SJCRH30 (cell line): ENCODE measurements around the gene ATRN. TPM values are rescaled to one million over a fixed set of nuclear protein-coding genes. Genes with fewer than 3 reads are reported as not detected.

Source experiments
- DNase-seq, 2 experiments: peaks; one replicate each; pipeline ENCODE4 v3.0.0-alpha.2; 2015 to 2020
- H3K27ac ChIP-seq: fragments of 250-450 bp; sonication (Bioruptor Pico); 2 replicates; pipeline ENCODE4 v1.5.1; 2020; ENCODE audit warnings: mild to moderate bottlenecking, moderate library complexity
- H3K27me3 ChIP-seq: fragments of 250-450 bp; sonication (Bioruptor Pico); 2 replicates; pipeline ENCODE4 v1.5.1; 2020; ENCODE audit warnings: mild to moderate bottlenecking, moderate library complexity
- H3K36me3 ChIP-seq: fragments of 250-450 bp; sonication (Bioruptor Pico); 2 replicates; pipeline ENCODE4 v1.5.1; 2020; ENCODE audit warnings: mild to moderate bottlenecking, moderate library complexity
- H3K4me1 ChIP-seq: fragments of 250-450 bp; sonication (Bioruptor Pico); 2 replicates; pipeline ENCODE4 v1.5.1; 2020; ENCODE audit warnings: mild to moderate bottlenecking, moderate library complexity
- H3K4me3 ChIP-seq: fragments of 250-450 bp; sonication (Bioruptor Pico); 2 replicates; pipeline ENCODE4 v1.5.1; 2020; ENCODE audit warnings: mild to moderate bottlenecking, moderate library complexity
- H3K9me3 ChIP-seq: fragments of 250-450 bp; sonication (Bioruptor Pico); replicated peaks from 2 replicates; pipeline ENCODE4 v1.5.1; 2020; ENCODE audit warnings: mild to moderate bottlenecking, moderate library complexity
- total RNA-seq: library from RNA; depleted of rRNA; stranded (reverse); fragments of >200 nt; shearing (Covaris generic); gene quantifications from 2 replicates; pipeline ENCODE4 v1.2.3, GENCODE V29; 2014

The ATRN gene
- total RNA-seq, 1 experiment from 2014 or later = 27.9 TPM

DNA sequence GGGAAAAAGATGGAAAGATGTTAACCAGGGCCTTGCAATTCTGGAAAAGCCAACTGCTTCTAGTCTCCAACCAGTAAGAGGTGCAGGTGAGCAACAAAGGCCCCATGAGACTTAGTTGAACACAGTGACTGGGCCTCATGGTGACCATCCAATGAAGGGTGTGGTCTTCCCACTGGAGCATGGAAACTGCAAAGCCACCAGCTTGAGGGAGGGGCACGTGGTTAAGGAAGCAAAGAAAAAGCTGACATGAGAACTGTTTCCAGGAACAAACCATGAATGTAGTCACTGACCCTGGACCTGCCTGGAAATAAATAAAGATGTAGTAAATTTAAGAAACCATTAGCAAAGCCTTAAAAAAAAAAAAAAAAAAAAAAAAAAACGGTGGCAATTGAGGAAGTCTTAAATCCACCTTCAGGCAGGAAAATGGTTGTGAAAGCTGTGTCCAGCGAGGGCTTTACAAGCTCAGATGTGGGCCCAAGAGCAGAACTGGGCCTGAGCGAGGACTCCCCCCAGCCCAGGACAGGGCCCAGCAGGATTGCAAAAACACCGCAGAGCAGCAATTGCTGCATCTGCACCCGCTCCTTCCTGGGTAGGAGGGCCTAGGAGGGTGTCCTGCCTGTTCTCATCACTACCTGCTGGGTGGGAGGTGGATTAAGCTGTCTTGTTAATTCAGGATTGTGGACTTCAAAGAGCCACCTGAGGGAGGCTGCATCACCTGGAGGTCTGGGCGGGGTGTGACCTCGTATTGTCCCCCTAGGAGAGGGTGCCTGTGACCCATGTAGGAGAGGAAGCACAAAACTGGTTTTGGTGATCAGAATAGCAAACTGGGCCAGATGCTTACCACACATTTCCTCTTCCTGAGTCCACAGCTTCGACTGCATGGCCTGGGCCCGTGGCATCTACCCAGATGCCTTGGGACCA lies 182.1 kb downstream of the ATRN start:
- Histone ChIP-seq H3K36me3 (no peaks in the 10 kb centered on the region), H3K9me3 (no peaks in the 10 kb centered on the region), H3K4me1 (peaks cover 8% of the 10 kb centered on the region), H3K27ac (no peak overlapping the region), H3K27me3 (no peaks in the 10 kb centered on the region), H3K4me3 (no peak overlapping the region)
- no peak for DNase-seq

DNA sequence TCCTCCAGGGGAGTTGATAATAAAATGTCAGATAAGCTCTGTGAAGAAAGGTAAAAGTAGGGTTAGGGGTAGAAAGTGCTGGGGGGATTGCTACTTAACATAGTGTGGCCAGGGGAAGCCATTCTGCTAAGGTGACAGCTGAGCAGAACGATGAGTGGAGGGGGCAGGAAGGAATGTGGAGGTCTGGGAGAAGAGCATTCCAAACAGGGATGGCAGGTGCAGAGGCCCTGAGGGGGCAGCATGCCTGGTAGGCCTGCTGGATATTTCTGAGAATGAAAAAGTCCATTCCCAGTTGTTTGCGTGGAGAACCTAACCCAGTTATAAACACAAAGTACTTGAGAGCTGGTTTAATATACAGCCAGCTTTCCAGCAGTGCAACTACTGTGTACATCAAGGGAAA lies 183.1 kb downstream of the ATRN start:
- peak; percentile 57 to 60 for DNase-seq
- no peaks in the 10 kb centered on the region for H3K36me3 ChIP-seq
- H3K27ac ChIP-seq = no peak overlapping the region; the same call in 1 of the 2 replicates
- H3K27me3 ChIP-seq = no peaks in the 10 kb centered on the region
- H3K4me1 ChIP-seq = peaks cover 8% of the 10 kb centered on the region
- no peaks in the 10 kb centered on the region for H3K9me3 ChIP-seq
- H3K4me3 ChIP-seq = no peak overlapping the region

DNA sequence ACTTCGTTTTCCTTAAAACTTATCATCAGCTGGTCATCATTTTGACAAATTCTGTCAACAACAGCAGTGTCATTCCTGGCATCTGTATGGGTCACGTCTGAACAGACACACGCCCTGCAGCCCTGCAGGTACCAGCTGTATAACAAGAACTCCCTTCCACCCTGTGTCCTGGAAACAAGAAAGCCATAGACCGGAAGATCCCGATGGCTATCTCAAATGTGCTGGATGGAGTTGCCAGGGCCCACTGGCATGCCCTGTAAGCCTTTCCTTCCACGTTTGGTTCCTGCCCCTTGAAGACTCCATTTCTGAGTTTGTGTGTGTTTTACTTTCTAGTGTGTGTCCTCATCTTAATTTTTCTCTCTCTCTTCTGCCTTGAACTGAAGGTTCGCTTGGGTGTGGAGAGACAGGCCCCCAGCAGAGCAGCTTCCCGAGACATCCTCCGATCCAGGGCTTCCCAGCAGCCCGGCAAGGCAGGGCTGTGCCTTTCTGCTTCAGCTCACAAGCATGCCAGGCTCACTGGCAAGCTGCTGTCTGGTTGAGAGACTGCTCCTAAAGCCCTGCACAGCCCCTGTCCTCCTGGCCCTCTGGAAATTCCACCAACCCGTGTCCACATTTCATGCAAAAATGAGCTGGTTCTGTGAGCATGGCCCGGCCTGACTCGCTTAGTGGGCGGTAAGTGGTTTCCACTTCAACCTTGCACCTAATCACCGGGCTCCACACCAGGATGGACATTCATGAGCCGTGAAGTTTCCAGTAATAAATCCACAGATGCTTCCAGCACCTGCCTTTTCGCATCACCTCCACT lies 183.7 kb downstream of the ATRN start:
- Histone ChIP-seq H3K4me1 (peaks cover 8% of the 10 kb centered on the region), H3K27ac (no peak overlapping the region; the same call in 1 of the 2 replicates), H3K27me3 (no peaks in the 10 kb centered on the region), H3K4me3 (no peak overlapping the region), H3K36me3 (no peaks in the 10 kb centered on the region), H3K9me3 (no peaks in the 10 kb centered on the region)
- DNase-seq = no peak

DNA sequence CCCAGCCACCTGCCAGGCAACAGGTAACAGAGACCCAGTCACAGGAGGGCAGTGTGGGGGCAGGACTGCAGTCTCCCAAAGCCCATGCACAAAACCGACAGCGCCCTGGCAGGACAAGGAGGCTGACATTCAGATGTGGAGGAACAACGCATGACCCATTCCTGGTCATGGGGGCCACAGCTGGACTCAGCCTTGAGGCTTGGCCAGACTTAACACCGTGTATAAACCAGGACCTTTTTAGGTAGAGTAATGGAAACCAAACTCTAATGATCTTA lies 184.2 kb downstream of the ATRN start:
- Histone ChIP-seq H3K27me3 (no peaks in the 10 kb centered on the region), H3K4me3 (no peak overlapping the region), H3K27ac (no peak overlapping the region), H3K4me1 (peaks cover 8% of the 10 kb centered on the region), H3K36me3 (no peaks in the 10 kb centered on the region), H3K9me3 (no peaks in the 10 kb centered on the region)
- DNase-seq = no peak

DNA sequence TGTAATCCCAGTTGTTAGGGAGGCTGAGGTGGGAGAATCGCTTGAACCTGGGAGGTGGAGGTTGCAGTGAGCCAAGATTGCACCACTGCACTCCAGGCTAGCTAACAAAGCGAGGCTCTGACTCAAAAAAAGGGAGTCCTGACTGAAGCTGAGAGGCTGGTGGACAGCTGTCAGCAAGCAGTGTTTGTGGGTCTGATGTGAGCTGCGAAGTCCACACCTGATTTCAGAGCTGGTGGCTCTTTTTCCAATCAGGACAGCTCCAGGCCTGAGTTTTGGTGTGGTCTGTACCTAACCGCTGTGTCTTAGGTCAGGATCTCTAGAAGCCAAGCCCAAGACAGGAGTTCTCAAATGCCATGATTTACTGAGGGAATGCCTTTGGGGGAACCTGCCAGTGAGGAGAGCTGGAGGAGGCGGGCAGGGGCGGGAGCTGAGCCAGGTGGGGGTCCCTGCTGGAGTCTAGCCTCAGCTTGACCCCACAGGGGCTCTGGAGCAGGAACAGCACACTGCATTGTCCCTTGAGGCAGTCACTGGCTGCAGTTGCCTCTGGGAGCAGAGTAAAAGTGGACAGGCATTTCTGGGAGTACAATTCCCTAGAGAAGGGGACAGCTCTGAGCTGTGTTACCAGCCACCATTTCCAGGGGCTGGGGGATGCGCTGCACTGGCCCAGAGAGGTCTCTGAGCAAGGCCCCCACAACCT lies 187.3 kb downstream of the ATRN start:
- Histone ChIP-seq H3K4me3 (no peak overlapping the region; the same call in 1 of the 2 replicates), H3K36me3 (no peaks in the 10 kb centered on the region), H3K4me1 (peaks cover 8% of the 10 kb centered on the region), H3K27me3 (no peaks in the 10 kb centered on the region), H3K27ac (no peak overlapping the region), H3K9me3 (no peaks in the 10 kb centered on the region)
- DNase-seq = no peak

DNA sequence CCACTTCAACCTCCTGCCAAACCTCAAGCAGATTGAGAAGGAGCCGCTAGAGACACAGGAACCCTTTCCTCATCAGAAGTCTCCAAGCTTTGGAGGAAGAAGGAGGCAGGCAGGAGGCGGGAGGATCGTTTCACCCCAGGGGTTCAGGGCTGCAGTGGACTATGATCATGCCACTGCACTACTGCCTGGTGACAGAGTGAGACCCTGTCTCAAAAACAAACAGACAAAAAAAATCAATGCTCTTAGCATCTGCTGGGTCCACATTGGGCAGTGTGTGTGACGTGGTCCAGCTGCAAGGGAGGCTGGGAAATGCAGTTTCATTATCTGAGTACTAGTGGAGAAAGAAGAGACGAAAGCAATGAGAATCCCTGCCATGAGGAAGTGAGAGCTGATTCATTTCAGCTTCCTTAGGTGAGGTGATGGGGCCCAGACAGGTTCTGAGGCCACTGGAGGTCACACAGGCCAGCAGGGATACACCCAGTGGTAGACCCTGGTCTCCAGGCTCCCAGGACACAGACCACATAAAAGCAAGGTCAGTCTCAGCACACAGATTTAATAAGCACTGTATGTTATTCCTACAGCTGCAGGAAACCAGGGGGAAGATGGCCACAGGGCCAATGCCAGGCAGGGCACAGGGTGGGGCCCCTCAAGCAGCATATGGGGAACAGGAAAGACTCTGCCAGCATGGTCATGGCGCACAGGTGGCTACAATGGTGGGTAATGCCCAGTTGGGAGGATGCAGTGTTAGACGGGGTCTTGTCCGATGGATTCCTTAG lies 188.1 kb downstream of the ATRN start:
- Histone ChIP-seq H3K27ac (no peak overlapping the region), H3K4me3 (peak overlapping the region; percentile 17; the same call in 1 of the 2 replicates), H3K27me3 (no peaks in the 10 kb centered on the region), H3K36me3 (no peaks in the 10 kb centered on the region), H3K4me1 (peaks cover 4% of the 10 kb centered on the region), H3K9me3 (no peaks in the 10 kb centered on the region)
- no peak for DNase-seq

DNA sequence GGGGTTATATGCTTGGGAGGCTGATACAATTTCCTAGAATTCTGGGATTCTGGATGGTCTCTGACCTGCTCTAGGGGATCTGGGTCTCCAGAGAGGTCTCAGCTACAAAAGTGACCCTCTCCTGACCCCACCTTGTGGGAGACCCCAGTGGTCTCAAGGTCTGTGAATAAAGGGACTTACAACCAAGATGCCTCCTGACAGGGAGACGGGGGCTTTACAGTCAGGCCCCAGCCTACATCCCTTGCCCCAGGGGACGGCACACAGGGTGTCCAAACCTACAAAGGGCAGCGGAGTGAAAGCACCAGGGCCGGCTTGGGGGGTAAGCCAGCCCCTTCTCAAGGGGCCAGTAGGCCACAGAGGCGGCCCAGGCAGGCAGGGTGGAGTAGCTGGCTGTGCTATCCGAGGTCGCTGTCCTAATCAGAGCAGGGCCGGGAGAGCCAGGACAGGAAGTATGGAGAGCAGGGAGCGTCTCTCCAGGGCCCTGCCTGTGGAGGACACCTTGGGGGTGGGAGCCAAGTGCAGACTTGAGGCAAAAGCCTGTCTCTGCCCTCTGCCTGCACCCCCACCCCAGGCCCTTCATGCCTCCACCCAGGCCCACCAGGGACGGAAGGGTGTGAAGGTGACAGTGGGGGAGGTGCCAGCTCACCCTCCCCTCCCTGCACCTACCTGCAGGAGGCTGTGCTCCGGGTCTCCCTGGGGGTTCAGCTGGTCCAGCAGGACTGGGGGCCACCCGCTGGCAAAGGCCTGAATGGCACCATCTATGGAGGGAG lies 188.9 kb downstream of the ATRN start:
- no peaks in the 10 kb centered on the region for H3K36me3 ChIP-seq
- H3K4me3 ChIP-seq = no peak overlapping the region
- H3K27ac ChIP-seq = no peak overlapping the region
- H3K9me3 ChIP-seq = no peaks in the 10 kb centered on the region
- no peaks in the 10 kb centered on the region for H3K27me3 ChIP-seq
- DNase-seq = no peak
- H3K4me1 ChIP-seq = no peaks in the 10 kb centered on the region

DNA sequence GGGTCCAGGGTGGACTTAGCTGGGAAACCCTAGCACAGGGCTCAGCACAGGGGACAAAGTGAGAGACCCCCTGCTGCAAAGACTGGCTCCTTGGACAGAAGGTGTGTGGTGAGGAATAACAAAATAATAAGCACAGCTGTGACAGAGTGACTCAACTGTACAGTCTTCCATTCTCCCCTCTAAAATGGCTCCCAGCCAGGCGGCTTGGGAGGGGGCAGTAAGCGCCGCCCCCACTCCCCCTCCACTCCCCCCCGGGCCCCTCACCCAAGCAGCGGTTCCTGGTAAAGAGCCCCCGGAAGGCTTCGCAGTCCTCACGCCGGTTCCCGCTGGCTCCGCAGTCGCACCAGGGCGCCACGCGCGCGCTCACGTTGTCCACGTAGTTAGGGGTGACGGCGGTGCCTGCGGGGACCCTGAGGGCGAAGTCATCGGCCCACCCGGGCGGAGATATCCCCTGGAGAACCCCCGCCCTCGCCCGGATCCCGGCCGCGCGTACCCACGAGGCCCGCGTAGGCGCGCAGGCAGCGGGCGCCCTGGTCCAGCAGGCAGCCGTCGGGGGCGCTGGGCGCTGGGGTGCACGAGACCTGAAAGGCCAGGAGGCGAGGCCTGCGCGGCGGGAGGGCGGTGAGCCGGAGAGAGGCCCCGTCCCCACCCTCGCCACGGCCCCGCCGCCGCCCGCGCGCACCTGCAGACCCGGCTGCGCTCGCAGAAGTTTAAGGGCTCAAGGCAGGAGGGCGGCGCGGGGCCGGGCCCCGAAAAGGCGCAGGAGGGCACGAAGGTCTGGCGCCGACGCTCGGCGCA lies 189.6 kb downstream of the ATRN start:
- Histone ChIP-seq H3K4me1 (no peaks in the 10 kb centered on the region), H3K36me3 (no peaks in the 10 kb centered on the region), H3K4me3 (no peak overlapping the region), H3K9me3 (no peaks in the 10 kb centered on the region), H3K27ac (no peak overlapping the region), H3K27me3 (no peaks in the 10 kb centered on the region)
- DNase-seq = no peak

DNA sequence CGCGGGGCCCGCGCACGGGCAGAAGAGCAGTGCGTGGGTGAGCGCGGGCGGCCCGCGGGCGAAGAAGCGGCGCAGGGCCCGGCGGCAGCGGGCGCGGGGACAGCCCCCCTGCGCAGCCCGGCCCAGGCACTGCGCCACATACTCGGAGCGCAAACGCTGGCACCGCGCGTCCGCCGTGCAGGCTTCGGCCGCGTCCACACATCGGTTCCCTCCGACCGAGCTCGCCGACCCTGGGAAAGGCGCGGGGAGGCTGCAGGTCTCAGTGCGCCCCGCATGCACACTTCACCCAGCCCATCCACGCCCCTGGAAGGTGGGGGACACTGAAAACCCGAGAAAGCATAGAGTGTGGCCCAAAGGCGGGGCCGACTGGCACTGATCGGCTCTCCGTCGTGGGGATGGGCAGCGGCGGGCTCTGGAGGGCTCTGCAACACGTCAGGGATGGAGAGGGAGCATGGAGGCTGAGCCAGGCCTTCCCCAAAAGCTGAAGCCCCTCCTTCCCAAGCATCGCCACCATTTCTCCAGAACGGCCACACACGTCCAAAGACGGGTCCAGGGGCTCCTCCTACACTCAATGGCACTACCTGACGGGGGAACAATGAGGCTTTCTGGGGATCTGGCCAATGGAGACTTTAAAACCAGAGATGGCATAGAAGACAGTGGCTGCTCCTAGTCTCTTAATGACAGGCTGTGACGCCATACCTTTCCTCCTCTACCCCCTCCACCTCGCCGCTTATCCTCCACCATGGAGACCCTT lies 190.4 kb downstream of the ATRN start:
- Histone ChIP-seq H3K27me3 (no peaks in the 10 kb centered on the region), H3K4me1 (no peaks in the 10 kb centered on the region), H3K9me3 (no peaks in the 10 kb centered on the region), H3K27ac (no peak overlapping the region), H3K4me3 (no peak overlapping the region), H3K36me3 (no peaks in the 10 kb centered on the region)
- DNase-seq = no peak

DNA sequence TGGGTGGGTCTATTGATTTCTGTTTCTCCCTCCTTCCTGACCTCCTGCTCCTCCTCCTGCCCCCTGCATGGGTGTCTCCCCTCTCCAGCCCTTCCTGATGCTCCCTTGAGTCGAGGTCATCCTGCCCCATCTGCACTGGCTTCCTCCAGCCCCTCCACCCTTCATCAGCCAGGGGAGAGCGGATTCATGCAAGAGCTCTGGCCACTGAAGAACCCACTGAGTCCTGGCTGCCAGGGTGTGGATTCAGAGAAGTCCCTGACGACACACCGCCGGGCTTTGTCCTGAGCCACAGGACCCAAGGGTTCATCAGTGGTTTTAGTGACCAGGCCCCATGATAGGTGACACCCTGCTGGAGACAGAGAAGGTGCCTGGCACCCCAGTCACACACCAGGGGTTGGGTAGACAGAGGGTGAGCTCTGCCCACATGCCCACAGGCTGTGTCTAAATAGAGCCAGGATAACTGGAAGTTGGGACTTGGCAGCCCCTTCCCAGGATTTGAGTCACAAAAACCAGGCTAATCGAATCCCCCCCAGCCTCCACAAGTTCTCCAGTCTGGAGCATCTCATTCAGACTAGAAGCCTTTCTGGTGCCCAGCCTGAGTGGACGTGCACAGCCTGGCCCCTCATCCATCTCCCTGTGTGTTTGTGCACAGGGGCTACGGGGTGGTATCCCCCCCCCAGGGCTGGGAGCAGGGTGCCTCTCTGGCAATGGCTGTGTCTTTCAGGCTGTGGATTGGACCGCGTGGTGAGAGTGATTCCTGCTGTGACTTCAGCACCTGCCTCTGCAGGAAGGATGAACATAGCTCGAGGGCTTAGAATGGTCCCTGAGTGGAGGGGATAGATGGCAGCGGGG lies 191.2 kb downstream of the ATRN start:
- no peak overlapping the region for H3K27ac ChIP-seq
- no peaks in the 10 kb centered on the region for H3K27me3 ChIP-seq

DNA sequence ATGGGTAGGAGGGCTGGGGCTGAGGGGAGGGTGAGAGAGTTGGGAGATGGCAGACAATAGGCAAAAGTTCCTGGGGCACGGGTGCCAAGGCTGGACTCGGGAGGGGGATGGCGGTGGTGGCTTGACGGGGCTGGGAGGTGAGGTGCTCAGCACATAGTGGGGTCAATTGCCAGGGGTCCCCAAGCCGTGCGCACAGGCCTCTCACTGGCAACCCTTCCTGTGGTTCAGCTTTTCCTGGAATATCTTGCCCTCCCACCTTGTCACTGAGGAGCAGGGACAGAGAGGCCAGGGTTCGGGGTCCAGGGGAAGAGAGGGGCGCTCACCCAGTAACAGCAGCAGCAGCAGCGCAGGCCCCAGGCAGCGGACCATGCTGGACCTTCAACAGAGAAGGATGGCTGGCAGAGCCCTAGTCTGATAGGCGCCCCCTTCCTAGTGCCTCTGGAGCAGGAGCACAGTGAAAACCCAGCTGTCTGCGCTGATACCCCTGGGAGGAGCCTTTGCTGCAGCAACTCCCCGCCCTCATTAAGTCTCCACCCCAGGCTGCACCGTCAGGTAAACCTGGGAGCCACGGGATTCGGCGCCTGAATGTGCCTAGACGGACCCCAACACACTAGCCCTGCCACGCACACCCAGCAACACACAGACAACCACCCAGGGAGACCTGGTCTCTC lies 192.3 kb downstream of the ATRN start, which contains the start of gene GFRA4:
TSS of gene GFRA4 (minus strand) at position 369 of the 671 bp plus-strand sequence. CDS start at position 369, 0 bp downstream.
- H3K9me3 ChIP-seq = no peaks in the 10 kb centered on the region
- no peaks in the 10 kb centered on the region for H3K36me3 ChIP-seq
- DNase-seq = no peak
- no peaks in the 10 kb centered on the region for H3K4me1 ChIP-seq
- H3K4me3 ChIP-seq = no peak within 1 kb of the TSS
- H3K27me3 ChIP-seq = no peaks in the 10 kb centered on the region
- H3K27ac ChIP-seq = no peak within 1 kb of the TSS

More for the DNA sequence above, 191.2 kb downstream of the ATRN start:
- H3K4me1 ChIP-seq = no peaks in the 10 kb centered on the region
- no peaks in the 10 kb centered on the region for H3K9me3 ChIP-seq
- no peaks in the 10 kb centered on the region for H3K36me3 ChIP-seq
- H3K4me3 ChIP-seq = no peak overlapping the region
- no peak for DNase-seq
